ENCODE results near the gene TPSD1. TPM values are rescaled to one million over a fixed set of nuclear protein-coding genes. Genes with fewer than 3 reads are reported as not detected.
A peak's percentile ranks its signal among the peaks of the same experiment; 100 is the strongest.

TPSD1 gene
- total and polyA plus RNA-seq, 9 of the 15 experiments (the other 6 are each of a cell fraction or from before 2014, with no cell fraction given) = not detected

GRCh38 chr16:1287982-1288670 lies 32.3 kb downstream of the TPSD1 start:
- H3K4me2 ChIP-seq (ENCODE audit: insufficient read depth, low read length) = no peak overlapping the region
- DNase-seq (ENCODE audit: extremely low read depth in 1 of 4, low spot score in 3 of 4) (no peak), ATAC-seq (no peak), FAIRE-seq (no peak)
- intact Hi-C loops (cut with micrococcal nuclease) = no loop called here
- H3K27me3 ChIP-seq (ENCODE audit: control insufficient read depth in 2 of 2, insufficient read depth in 2 of 2, low read length in 2 of 2) = peaks cover 27 to 53% of the 10 kb centered on the region in 2 experiments
- no peaks in the 10 kb centered on the region for H3K9me3 ChIP-seq (replicated peaks; ENCODE audit: control insufficient read depth, insufficient read depth, low read depth, low read length)
- H3K4me3 ChIP-seq = no peak overlapping the region
- no peaks in the 10 kb centered on the region for H3K79me2 ChIP-seq (ENCODE audit: control insufficient read depth, insufficient read depth, low read length)
- peaks cover 5% of the 10 kb centered on the region; the same call in 1 of the 2 replicates for H4K20me1 ChIP-seq (replicated peaks; ENCODE audit: control insufficient read depth, insufficient read depth, low read length)
- no TSS peak for BruUV-seq (replicated peaks)
- ChIA-PET CTCF (ENCODE audit: low intra/inter-chr PET ratio) (no interaction called here), POLR2A (interaction anchor here (0.5 to 1.3 kb wide), 2 partner anchors 47 to 77 kb away, joined by 3 read pairs; no protein-coding TSS in a partner anchor)
- peaks cover 11 to 57% of the 10 kb centered on the region in 2 experiments for H3K4me1 ChIP-seq (replicated peaks in 1 of 2; ENCODE audit: control insufficient read depth in 2 of 2, insufficient read depth in 2 of 2, low read length in 2 of 2)
- WGBS (ENCODE audit: insufficient coverage, low coverage, missing lambda C conversion rate) = 18% methylated on average over 39 of the region's 40 CpGs
- no peaks in the 10 kb centered on the region for H3K9me1 ChIP-seq (ENCODE audit: control insufficient read depth, insufficient read depth, low read length)
- in situ Hi-C loops (cut with MboI) = no loop called here
- peak overlapping the region in 1 of 2 experiments; percentile 65; a peak in 1 of 4 replicates for H3K9ac ChIP-seq (ENCODE audit: insufficient read depth in 1 of 2, low read depth in 2 of 2, low read length in 2 of 2)
- no peak overlapping the region for H3K27ac ChIP-seq (ENCODE audit: extremely low read depth, low read depth, low read length)
- H2AFZ ChIP-seq (ENCODE audit: low read depth, low read length) = no peak overlapping the region
- H3K36me3 ChIP-seq (ENCODE audit: control insufficient read depth, insufficient read depth, low read length) = no peaks in the 10 kb centered on the region
- peak; percentile 40; the same call in 1 of the 2 replicates for TF ChIP-seq ZNF263 (CRISPR knock-in tag; IDR thresholded peaks at IDR 0.05; ENCODE audit: borderline replicate concordance)
- TF ChIP-seq ZNF165 (CRISPR knock-in tag; IDR thresholded peaks at IDR 0.05; ENCODE audit: borderline replicate concordance) = no peak
- TF ChIP-seq CTCF (IDR thresholded peaks at IDR 0.05 in 2 of 3, conservative IDR thresholded peaks at IDR 0.05 in 1 of 3; ENCODE audit: insufficient read depth in 2 of 3, low read depth in 1 of 3, low read length in 3 of 3) = no peak
- no peak for TF ChIP-seq CXXC5 (CRISPR knock-in tag; IDR thresholded peaks at IDR 0.05)
- no peak for TF ChIP-seq C11orf30 (IDR thresholded peaks at IDR 0.05; ENCODE audit: low read depth)
- no peak for TF ChIP-seq ZBTB11 (CRISPR knock-in tag; IDR thresholded peaks at IDR 0.05)
- no peak for TF ChIP-seq STAT6 (CRISPR knock-in tag; IDR thresholded peaks at IDR 0.05)
- TF ChIP-seq ETS1 (conservative IDR thresholded peaks at IDR 0.05; ENCODE audit: control insufficient read depth, low read depth, low read length) = no peak
- 0 out of 2 replicates have a peak, but pooled peaks have one; percentile 44 for TF ChIP-seq ZNF124 (CRISPR knock-in tag; IDR thresholded peaks at IDR 0.05)
